ENCODE results near the gene INPP1. TPM values are rescaled to one million over a fixed set of nuclear protein-coding genes. Genes with fewer than 3 reads are reported as not detected.
A peak's percentile ranks its signal among the peaks of the same experiment; 100 is the strongest.

INPP1 gene
- total RNA-seq, 6 donors from 2014 or later = 17.6 to 37.6 (median 26.9) TPM

- Histone ChIP-seq H3K36me3 (peaks cover 0 to 26% (median 5%) of the 10 kb centered on the region in 4 donors), H3K9me3 (no peaks in the 10 kb centered on the region), H3K27ac (no peak overlapping the region), H3K4me3 (no peak overlapping the region), H3K4me1 (peaks cover 23 to 38% (median 30%) of the 10 kb centered on the region in 4 donors), H3K27me3 (no peaks in the 10 kb centered on the region)
- ATAC-seq (ENCODE audit: low FRiP score in 2 of 2) = no peak
- 89 to 91% methylated on average over 3 of the region's 3 CpGs for WGBS, 2 donors
- no peak for TF ChIP-seq POLR2A (IDR thresholded peaks at IDR 0.05)
- no peak for TF ChIP-seq POLR2AphosphoS5 (IDR thresholded peaks at IDR 0.05)
- TF ChIP-seq EP300 (IDR thresholded peaks at IDR 0.05) = no peak
- DNase-seq = no peak
Measured at GRCh38 chr2:190360965-190361364, 17.6 kb downstream of the INPP1 start.

GRCh38 chr2:190361572-190361971 is 18.2 kb downstream of the INPP1 start:
- Histone ChIP-seq H3K9me3 (no peaks in the 10 kb centered on the region), H3K27me3 (no peaks in the 10 kb centered on the region), H3K4me3 (no peak overlapping the region), H3K27ac (peak overlapping the region in 1 of 4 donors; percentile 16), H3K36me3 (peaks cover 0 to 30% (median 5%) of the 10 kb centered on the region in 4 donors), H3K4me1 (peaks cover 17 to 33% (median 24%) of the 10 kb centered on the region in 4 donors)
- DNase-seq (no peak), ATAC-seq (ENCODE audit: low FRiP score in 2 of 2) (no peak)
- TF ChIP-seq CTCF (IDR thresholded peaks at IDR 0.05) = no peak
- TF ChIP-seq EP300 (IDR thresholded peaks at IDR 0.05) = no peak
- no peak for TF ChIP-seq POLR2A (IDR thresholded peaks at IDR 0.05)
- no peak for TF ChIP-seq POLR2AphosphoS5 (IDR thresholded peaks at IDR 0.05)
- 93 to 100% methylated on average over 2 of the region's 2 CpGs for WGBS, 2 donors

- TF ChIP-seq POLR2AphosphoS5 (IDR thresholded peaks at IDR 0.05) (no peak), EP300 (IDR thresholded peaks at IDR 0.05) (no peak), CTCF (IDR thresholded peaks at IDR 0.05) (no peak), POLR2A (IDR thresholded peaks at IDR 0.05) (no peak)
- no peak overlapping the region for H3K4me3 ChIP-seq
- H3K27ac ChIP-seq = no peak overlapping the region
- H3K9me3 ChIP-seq = no peaks in the 10 kb centered on the region
- WGBS, 2 donors = 92 to 95% methylated on average over 1 of the region's 1 CpG
- peaks cover 11 to 28% (median 22%) of the 10 kb centered on the region in 4 donors for H3K4me1 ChIP-seq
- H3K36me3 ChIP-seq = peaks cover 0 to 43% (median 8%) of the 10 kb centered on the region in 4 donors
- DNase-seq (no peak), ATAC-seq (ENCODE audit: low FRiP score in 2 of 2) (no peak)
- H3K27me3 ChIP-seq = no peaks in the 10 kb centered on the region
Measured at GRCh38 chr2:190362894-190363293, 19.5 kb downstream of the INPP1 start.

GRCh38 chr2:190365499-190366204 is 22.3 kb downstream of the INPP1 start:
- no peaks in the 10 kb centered on the region for H3K9me3 ChIP-seq
- no peak overlapping the region for H3K4me3 ChIP-seq
- no peaks in the 10 kb centered on the region for H3K27me3 ChIP-seq
- no peak for DNase-seq
- no peak for ATAC-seq (ENCODE audit: low FRiP score in 2 of 2)
- peaks cover 3 to 71% (median 17%) of the 10 kb centered on the region in 4 donors for H3K36me3 ChIP-seq
- peaks cover 0 to 2% (median 0%) of the 10 kb centered on the region in 4 donors for H3K4me1 ChIP-seq
- WGBS, 2 donors = 94 to 99% methylated on average over 19 of the region's 19 CpGs
- no peak overlapping the region for H3K27ac ChIP-seq
- TF ChIP-seq EP300 (IDR thresholded peaks at IDR 0.05) = no peak
- no peak for TF ChIP-seq POLR2A (IDR thresholded peaks at IDR 0.05)
- TF ChIP-seq CTCF (IDR thresholded peaks at IDR 0.05) = no peak
- no peak for TF ChIP-seq POLR2AphosphoS5 (IDR thresholded peaks at IDR 0.05)

- Histone ChIP-seq H3K9me3 (no peaks in the 10 kb centered on the region), H3K27me3 (no peaks in the 10 kb centered on the region), H3K36me3 (peaks cover 7 to 77% (median 22%) of the 10 kb centered on the region in 4 donors), H3K27ac (no peak overlapping the region), H3K4me1 (no peaks in the 10 kb centered on the region), H3K4me3 (no peak overlapping the region)
- no peak for ATAC-seq (ENCODE audit: low FRiP score in 2 of 2)
- no peak for DNase-seq
- TF ChIP-seq POLR2A (IDR thresholded peaks at IDR 0.05) (no peak), CTCF (IDR thresholded peaks at IDR 0.05) (no peak), POLR2AphosphoS5 (IDR thresholded peaks at IDR 0.05) (no peak), EP300 (IDR thresholded peaks at IDR 0.05) (no peak)
- 93 to 99% methylated on average over 11 of the region's 11 CpGs for WGBS, 2 donors
Measured at GRCh38 chr2:190366248-190366753, 22.9 kb downstream of the INPP1 start.

Data from upper lobe of left lung (tissue), 6 donors.